Astrocyte (in vitro differentiated cells and primary cell): ENCODE data around the gene FHL1.

Source experiments
- CTCF ChIP-seq: IDR thresholded peaks from 2 replicates; pipeline ENCODE4 v1.5.1; 2011; ENCODE audit warnings: low read depth, mild to moderate bottlenecking, inconsistent platforms, low read length, moderate library complexity; ENCODE audit not compliant: insufficient read depth
- EZH2 ChIP-seq: IDR thresholded peaks from 2 replicates; pipeline ENCODE4 v1.6.1; 2012; ENCODE audit warnings: mild to moderate bottlenecking, low read length, inconsistent platforms; ENCODE audit not compliant: insufficient read depth

- TF ChIP-seq CTCF (no peak), EZH2 (no peak)
Measured at GRCh38 chrX:136196691-136197155, 49.4 kb downstream of the FHL1 start.
